NCI-H524 (cell line): Measurements from ENCODE around the gene COL24A1.
"Not testable (repeated sequence)": the region's sequence is repeated elsewhere in the genome, so short reads cannot be mapped to it uniquely, and the experiment has no call there.

Experiments used
- DNase-seq, 2 experiments: peaks; one replicate each; lab custom pipeline; 2025; lab: John Stamatoyannopoulos, UW

The COL24A1 gene

GRCh38 chr1:85991261-85991660 lies 165.3 kb downstream of the COL24A1 start:
- no peak for DNase-seq

- DNase-seq, result no peak
Observed at GRCh38 chr1:85984636-85985035, 171.9 kb downstream of the COL24A1 start.

- no peak for DNase-seq
Observed at GRCh38 chr1:85983316-85983715, 173.3 kb downstream of the COL24A1 start.

- peak in 1 of 2 experiments; percentile 31 for DNase-seq
Observed at GRCh38 chr1:85976516-85977205, 179.9 kb downstream of the COL24A1 start.

- DNase-seq, result no peak
Observed at GRCh38 chr1:85975912-85976371, 180.6 kb downstream of the COL24A1 start.

- no peak for DNase-seq
Observed at GRCh38 chr1:85962457-85962856, 194.1 kb downstream of the COL24A1 start.

- DNase-seq, result no peak
Observed at GRCh38 chr1:85957760-85958159, 198.8 kb downstream of the COL24A1 start.

- DNase-seq, result not testable (repeated sequence)
Observed at GRCh38 chr1:85955218-85955617, 201.4 kb downstream of the COL24A1 start.

GRCh38 chr1:85952460-85952859 lies 204.1 kb downstream of the COL24A1 start:
- no peak for DNase-seq

- DNase-seq, result no peak
Observed at GRCh38 chr1:85947186-85947585, 209.4 kb downstream of the COL24A1 start.

- no peak for DNase-seq
Observed at GRCh38 chr1:85943945-85944344, 212.6 kb downstream of the COL24A1 start.

GRCh38 chr1:85943526-85943925 lies 213.0 kb downstream of the COL24A1 start:
- no peak for DNase-seq

- no peak for DNase-seq
Observed at GRCh38 chr1:85940656-85941306, 215.8 kb downstream of the COL24A1 start.

- DNase-seq, result no peak
Observed at GRCh38 chr1:85938829-85939228, 217.7 kb downstream of the COL24A1 start.

- DNase-seq, result no peak
Observed at GRCh38 chr1:85936470-85936869, 220.1 kb downstream of the COL24A1 start.

- DNase-seq, result no peak
Observed at GRCh38 chr1:85936057-85936456, 220.5 kb downstream of the COL24A1 start.

GRCh38 chr1:85935234-85935633 lies 221.3 kb downstream of the COL24A1 start:
- DNase-seq, result no peak

GRCh38 chr1:85934516-85934915 lies 222.1 kb downstream of the COL24A1 start:
- DNase-seq, result no peak

- DNase-seq, result no peak
Observed at GRCh38 chr1:85933961-85934360, 222.6 kb downstream of the COL24A1 start.

GRCh38 chr1:85911742-85912141 lies 244.8 kb downstream of the COL24A1 start:
- DNase-seq, result no peak

GRCh38 chr1:85900921-85901320 lies 255.7 kb downstream of the COL24A1 start:
- DNase-seq, result no peak

GRCh38 chr1:85898861-85899260 lies 257.7 kb downstream of the COL24A1 start:
- no peak for DNase-seq

GRCh38 chr1:85894651-85895050 lies 261.9 kb downstream of the COL24A1 start:
- DNase-seq, result peak in 1 of 2 experiments; percentile 43

- no peak for DNase-seq
Observed at GRCh38 chr1:85892366-85892765, 264.2 kb downstream of the COL24A1 start.
